ENCODE data around the gene SIDT1. TPM values are rescaled to one million over a fixed set of nuclear protein-coding genes. Genes with fewer than 3 reads are reported as not detected.

The SIDT1 gene
- total RNA-seq (1 to 10 TPM in 5 of 9 donors, under 1 TPM in 4; 0.28 to 2.6 (median 1.3) TPM), polyA plus RNA-seq (under 1 TPM; 0.30 to 0.38 TPM)
- long read RNA-seq, donor 1, partial matches to known transcripts: 0 of 2 reads
- long read RNA-seq, donor 1, other reads (novel, unspliced or antisense): 0 of 2 reads
- long read RNA-seq, donor 2, partial matches to known transcripts: 0 of 3 reads
- long read RNA-seq, donor 2, other reads (novel, unspliced or antisense): 1 of 3 reads
- long read RNA-seq, donor 3: 0 reads

DNA sequence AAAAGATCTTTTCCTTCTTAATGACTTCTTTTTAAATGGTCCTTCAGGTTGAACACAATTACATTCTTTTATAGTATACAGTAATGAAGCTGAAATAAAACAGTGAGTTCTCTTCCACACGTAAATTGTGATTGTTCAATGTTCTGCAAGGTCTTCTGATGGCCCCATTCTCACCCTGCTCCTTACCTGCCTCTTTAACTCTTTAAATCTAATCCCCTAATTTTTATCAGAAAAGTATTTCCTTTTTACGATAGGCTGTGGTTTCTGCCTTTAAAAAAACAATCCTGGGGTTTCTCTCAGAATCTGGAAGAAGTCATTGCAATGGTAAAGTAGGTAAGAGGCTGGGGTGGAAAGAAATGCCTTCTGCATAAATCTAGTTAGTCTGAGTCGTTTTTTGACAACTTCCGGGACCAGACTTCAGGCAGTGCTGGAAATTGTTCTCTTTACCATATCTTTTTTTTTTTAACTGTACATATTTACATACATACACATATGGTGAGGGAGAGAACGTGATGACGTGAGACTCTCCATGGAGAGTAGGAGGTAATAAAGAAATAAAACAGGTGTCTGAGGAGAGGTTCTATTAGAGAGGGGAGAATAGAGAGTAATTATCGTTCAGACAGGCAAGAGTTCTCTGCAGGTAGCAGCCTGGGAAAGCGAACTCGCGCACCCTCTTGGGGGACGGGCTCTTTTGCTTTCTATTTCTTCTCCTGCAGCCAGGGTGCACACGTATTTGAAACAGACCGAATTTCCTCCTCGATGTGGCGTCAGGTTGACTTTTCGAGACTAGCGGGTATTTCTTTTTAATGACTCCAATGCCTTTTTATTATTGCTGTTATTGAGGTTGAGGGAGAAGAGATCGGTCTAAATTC lies at the start of gene SIDT1:
SIDT1 (plus strand) TSS at position 730 of the 872 bp plus-strand sequence. CDS start 467 bp downstream, outside the sequence.
- H3K27ac ChIP-seq: peak within 1 kb of the TSS in 5 of 12 donors; percentile 5 to 75 (median 25)

DNA sequence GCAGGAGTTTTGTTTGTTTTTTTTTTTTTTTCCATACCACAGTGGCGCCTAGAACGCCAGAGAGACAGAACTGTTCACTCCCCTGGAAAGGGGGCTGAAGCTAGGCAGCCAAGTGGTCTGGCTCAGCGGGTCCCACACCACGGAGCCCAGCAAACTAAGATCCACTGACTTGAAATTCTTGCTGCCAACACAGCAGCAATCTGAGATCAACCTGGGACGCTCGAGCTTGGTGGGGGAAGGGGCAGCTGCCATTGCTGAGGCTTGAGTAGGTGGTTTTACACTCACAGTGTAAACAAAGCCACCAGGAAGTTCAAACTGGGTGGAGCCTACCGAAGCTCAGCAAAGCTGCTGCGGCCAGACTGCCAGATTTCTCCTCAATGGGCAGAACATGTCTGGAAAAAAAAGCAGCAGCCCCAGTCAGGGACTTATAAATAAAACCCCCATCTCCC lies 47.2 kb upstream of the SIDT1 start:
- TF ChIP-seq, protein P1, sequence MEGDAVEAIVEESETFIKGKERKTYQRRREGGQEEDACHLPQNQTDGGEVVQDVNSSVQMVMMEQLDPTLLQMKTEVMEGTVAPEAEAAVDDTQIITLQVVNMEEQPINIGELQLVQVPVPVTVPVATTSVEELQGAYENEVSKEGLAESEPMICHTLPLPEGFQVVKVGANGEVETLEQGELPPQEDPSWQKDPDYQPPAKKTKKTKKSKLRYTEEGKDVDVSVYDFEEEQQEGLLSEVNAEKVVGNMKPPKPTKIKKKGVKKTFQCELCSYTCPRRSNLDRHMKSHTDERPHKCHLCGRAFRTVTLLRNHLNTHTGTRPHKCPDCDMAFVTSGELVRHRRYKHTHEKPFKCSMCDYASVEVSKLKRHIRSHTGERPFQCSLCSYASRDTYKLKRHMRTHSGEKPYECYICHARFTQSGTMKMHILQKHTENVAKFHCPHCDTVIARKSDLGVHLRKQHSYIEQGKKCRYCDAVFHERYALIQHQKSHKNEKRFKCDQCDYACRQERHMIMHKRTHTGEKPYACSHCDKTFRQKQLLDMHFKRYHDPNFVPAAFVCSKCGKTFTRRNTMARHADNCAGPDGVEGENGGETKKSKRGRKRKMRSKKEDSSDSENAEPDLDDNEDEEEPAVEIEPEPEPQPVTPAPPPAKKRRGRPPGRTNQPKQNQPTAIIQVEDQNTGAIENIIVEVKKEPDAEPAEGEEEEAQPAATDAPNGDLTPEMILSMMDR (IDR thresholded peaks at IDR 0.05): no peak
- TF ChIP-seq POLR2A (IDR thresholded peaks at IDR 0.05): no peak
- no peak for ATAC-seq
- no peak overlapping the region for H3K4me3 ChIP-seq
- no peak overlapping the region for H3K27ac ChIP-seq
- peaks cover 0 to 35% (median 20%) of the 10 kb centered on the region in 9 donors for H3K36me3 ChIP-seq
- H3K27me3 ChIP-seq: no peaks in the 10 kb centered on the region
- 81 to 95% (median 90%) methylated on average over 8 of the region's 8 CpGs for WGBS, 4 donors
- intact Hi-C loops (cut with DNase I): no loop called here
- no peaks in the 10 kb centered on the region for H3K4me1 ChIP-seq
- DNase-seq: no peak
- H3K9me3 ChIP-seq: peaks cover 0 to 17% (median 0%) of the 10 kb centered on the region in 12 donors

More for the DNA sequence above, at the start of gene SIDT1:
- DNase-seq: peak in 2 of 5 donors; percentile 15 to 31
- TF ChIP-seq, protein P1 (IDR thresholded peaks at IDR 0.05): peak in 2 of 12 donors; percentile 11 to 14
- TF ChIP-seq POLR2A (IDR thresholded peaks at IDR 0.05): no peak
- Histone ChIP-seq H3K9me3 (no peaks in the 10 kb centered on the region), H3K36me3 (no peaks in the 10 kb centered on the region), H3K4me1 (peaks cover 0 to 21% (median 6%) of the 10 kb centered on the region in 12 donors), H3K27me3 (peaks cover 0 to 49% (median 20%) of the 10 kb centered on the region in 9 donors), H3K4me3 (peak within 1 kb of the TSS; percentile 45 to 73 (median 56))
- intact Hi-C loops (cut with DNase I): no loop called here
- 8 to 10% (median 8%) methylated on average over 18 of the region's 18 CpGs for WGBS, 4 donors
- peak in 2 of 4 donors; percentile 70 to 71 for ATAC-seq

DNA sequence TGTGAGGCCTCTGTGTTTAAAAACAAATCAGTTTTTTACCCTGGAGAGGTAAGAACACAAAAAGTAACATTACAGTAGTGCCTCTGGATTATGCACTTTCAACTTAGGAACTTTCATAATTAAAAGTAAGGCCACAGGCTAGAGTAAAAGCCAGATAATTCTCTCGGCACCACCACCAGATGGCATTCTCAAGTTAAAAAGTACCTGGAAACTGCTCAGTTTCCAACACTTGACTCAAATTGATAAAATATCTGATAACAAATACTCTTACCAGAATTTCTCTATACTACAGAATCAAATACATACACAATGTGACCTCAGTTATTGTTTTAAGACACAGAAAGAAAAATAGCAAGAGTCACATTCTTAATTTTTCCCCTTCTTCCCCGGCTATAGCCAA lies 37.3 kb upstream of the SIDT1 start:
- no peaks in the 10 kb centered on the region for H3K9me3 ChIP-seq
- no peak for DNase-seq
- H3K4me3 ChIP-seq: no peak overlapping the region
- H3K4me1 ChIP-seq: no peaks in the 10 kb centered on the region
- no peak overlapping the region for H3K27ac ChIP-seq
- intact Hi-C loops (cut with DNase I): loop anchor here (2.0 to 10.0 kb wide), 9 partner anchors 82 to 252 kb away; partner anchors contain the start of genes ATP6V1A (in 3 of the 10) and NAA50 (in 3 of the 10)
- 61 to 72% (median 69%) methylated on average over 2 of the region's 2 CpGs for WGBS, 4 donors
- peaks cover 0 to 65% (median 31%) of the 10 kb centered on the region in 9 donors for H3K36me3 ChIP-seq
- H3K27me3 ChIP-seq: no peaks in the 10 kb centered on the region
- ATAC-seq: no peak
- TF ChIP-seq, protein P1 (IDR thresholded peaks at IDR 0.05): peak in 11 of 12 donors; percentile 10 to 56 (median 41)
- TF ChIP-seq POLR2A (IDR thresholded peaks at IDR 0.05): no peak

DNA sequence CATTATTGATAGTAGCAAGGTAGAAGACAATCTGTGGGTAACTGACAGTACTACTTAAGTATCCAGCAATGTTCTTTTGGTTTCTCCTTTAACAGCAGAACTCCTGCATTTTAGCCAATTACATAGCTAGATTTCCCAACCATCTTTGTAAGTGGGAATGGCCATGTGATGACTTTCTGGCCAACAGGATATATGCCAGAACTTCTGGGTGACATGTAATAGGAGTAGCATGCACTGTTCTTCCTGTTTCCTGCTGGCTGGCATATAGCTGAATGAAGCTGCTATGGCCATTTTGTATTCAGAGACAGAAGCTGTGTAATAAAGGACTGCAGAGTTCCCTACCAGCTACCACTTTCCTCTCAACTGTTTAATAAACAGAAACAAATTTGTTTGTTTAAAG lies 35.4 kb upstream of the SIDT1 start:
- no peaks in the 10 kb centered on the region for H3K4me1 ChIP-seq
- no peak overlapping the region for H3K27ac ChIP-seq
- H3K4me3 ChIP-seq: no peak overlapping the region
- intact Hi-C loops (cut with DNase I): loop anchor here in 9 of 10 donors (5.0 to 10.0 kb wide), 6 partner anchors 80 to 250 kb away; partner anchors contain the start of genes ATP6V1A (in 3 of the 9) and NAA50 (in 3 of the 9)
- TF ChIP-seq POLR2A (IDR thresholded peaks at IDR 0.05): no peak
- TF ChIP-seq, protein P1 (IDR thresholded peaks at IDR 0.05): no peak
- peaks cover 0 to 60% (median 31%) of the 10 kb centered on the region in 9 donors for H3K36me3 ChIP-seq
- DNase-seq (no peak), ATAC-seq (no peak)
- H3K27me3 ChIP-seq: no peaks in the 10 kb centered on the region
- no peaks in the 10 kb centered on the region for H3K9me3 ChIP-seq

Measured in heart left ventricle (tissue), 16 donors.